Vagina (tissue), 2 donors: ENCODE data around the gene EMX1.

Source experiments
- CTCF ChIP-seq, 3 experiments: fragments of 450-650 bp in 2 of 3; fragments of 200-600 bp in 1 of 3; sonication (generic) in 1 of 3; IDR thresholded peaks; one replicate each; pipeline ENCODE4 v1.5.1; 2017 to 2019; ENCODE audit warnings: antibody characterized with exemption in 3 of 3, mild to moderate bottlenecking in 2 of 3, moderate library complexity in 2 of 3
- POLR2AphosphoS5 ChIP-seq, 2 donors: sonication (generic); formaldehyde crosslinking; IDR thresholded peaks; one replicate each; pipeline ENCODE4 v1.9.0; 2017; ENCODE audit warnings: antibody characterized with exemption in 2 of 2, mild to moderate bottlenecking in 2 of 2, low read depth in 1 of 2; ENCODE audit not compliant: insufficient read depth in 1 of 2

GRCh38 chr2:72973566-72974435, 56.5 kb downstream of the EMX1 start:
- TF ChIP-seq CTCF (IDR thresholded peaks at IDR 0.05) (peak in 2 of 3 experiments; percentile 17 to 25), POLR2AphosphoS5 (IDR thresholded peaks at IDR 0.05; ENCODE audit: insufficient read depth in 1 of 2, low read depth in 1 of 2) (no peak)
